Fibroblast of peridontal ligament (primary cell): ENCODE measurements around the gene THADA.

ENCODE experiments used
- DNase-seq: peaks from one replicate; pipeline ENCODE4 v3.0.0-alpha.2; 2010; ENCODE audit errors: extremely low read depth

THADA gene

DNA sequence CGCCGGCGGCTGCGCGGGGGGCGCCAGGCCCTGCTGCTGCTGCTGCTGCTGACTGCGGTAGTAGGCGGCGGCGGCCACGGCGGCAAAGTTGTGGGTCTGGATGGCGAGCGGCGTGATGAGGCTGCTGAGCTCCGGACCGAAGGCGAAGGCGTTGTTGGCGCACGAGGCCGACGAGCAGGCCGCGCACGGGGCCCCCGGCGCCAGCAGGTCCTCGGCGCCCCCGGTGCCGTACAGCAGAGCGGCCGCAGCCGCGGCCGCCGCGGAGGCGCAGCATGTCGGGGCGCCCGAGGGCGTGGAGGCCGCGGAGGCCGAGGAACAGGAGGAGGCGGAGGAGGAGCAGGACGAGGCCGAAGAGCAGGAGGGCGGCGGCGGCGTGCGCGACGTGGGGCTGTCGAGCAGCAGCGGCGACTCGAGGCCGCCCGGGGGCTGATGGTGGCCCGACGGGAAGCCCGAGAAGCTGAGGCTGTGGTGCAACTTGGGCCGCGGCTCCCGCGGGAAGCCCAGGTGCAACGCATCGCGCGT is 371.2 kb downstream of the THADA start:
- peak; percentile 30 for DNase-seq

DNA sequence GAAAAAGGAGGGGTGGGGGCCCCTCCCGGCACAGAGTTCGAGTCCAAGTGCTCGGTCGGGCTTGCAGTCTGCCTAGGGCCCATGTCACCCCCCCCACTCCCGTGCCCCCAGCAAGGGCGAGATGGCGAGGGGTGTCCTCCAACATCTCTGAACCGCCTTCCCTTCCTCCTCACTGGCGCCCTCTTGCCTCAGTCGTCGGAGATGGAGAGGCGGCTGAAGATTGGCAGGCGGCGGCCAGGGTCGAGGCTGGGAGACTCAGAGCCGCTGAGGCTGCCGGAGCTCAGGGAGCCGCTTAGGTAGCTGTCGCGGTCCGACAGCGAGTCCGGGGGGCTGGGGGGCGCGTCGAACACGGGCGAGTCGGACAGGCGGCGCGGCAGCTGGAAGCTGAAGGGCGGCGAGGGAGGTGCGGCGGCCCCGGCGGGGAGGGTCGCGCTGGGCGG is 371.7 kb downstream of the THADA start:
- DNase-seq = peak; percentile 68

DNA sequence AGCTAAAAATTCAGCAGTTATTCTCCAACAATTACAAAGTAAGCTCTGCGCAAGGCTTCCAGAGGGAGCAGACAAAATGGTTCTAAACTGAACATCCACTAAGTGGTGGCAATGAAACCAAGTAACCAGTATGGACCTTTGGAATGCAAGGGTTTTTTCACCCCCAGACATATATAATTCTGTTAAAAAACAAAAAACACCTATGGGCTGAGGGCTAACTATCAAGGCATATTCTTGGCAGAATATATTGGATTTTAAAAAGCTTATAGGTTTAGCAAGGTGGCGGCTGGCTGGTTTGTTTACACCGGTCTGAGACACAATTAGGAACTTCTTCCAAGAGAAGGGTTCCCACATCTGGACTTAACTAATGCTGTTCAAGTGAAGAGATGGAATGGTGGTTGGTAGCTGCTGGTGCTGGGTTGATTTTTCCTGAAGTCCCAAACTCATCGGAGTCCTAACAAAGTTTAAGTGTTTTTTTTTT is 372.3 kb downstream of the THADA start:
- DNase-seq = peak; percentile 71

DNA sequence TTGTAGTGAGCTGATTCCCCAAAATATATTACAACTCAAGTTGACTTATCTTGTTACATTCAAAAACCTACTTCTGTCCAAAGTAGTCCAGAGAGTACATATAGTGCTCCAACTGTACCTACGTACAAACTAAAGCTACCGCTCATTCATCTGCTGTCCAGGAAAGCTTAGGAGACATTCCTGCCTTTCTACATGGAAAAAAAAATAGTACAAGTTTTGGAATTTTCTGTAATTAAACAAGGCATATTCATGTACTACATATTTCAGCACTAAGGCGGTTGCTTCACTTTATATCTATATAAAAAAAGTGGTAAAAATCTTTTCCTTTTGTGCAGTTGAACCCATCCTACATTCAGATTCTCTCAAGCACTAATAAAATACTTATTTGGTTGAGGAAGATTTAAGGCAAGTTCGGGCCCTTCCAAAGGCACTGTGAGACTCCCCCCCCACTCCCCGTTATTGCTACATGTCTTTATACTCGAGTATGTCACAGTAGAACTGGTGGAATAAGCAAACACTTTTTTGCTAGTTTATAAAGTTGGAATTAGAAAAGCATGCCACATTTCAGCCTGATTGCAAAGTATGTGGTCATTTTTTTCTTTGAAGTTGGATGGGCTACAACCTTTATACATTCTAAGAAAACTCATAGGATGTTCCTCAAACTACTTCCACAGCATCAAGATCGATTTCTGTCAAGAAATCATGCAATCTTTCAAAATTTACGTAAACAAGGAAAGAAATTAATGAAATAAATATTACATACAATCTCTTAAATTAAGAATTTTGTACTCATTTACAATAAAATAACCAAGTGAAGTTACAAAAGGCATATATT is 373.1 kb downstream of the THADA start:
- DNase-seq = peak; percentile 51

DNA sequence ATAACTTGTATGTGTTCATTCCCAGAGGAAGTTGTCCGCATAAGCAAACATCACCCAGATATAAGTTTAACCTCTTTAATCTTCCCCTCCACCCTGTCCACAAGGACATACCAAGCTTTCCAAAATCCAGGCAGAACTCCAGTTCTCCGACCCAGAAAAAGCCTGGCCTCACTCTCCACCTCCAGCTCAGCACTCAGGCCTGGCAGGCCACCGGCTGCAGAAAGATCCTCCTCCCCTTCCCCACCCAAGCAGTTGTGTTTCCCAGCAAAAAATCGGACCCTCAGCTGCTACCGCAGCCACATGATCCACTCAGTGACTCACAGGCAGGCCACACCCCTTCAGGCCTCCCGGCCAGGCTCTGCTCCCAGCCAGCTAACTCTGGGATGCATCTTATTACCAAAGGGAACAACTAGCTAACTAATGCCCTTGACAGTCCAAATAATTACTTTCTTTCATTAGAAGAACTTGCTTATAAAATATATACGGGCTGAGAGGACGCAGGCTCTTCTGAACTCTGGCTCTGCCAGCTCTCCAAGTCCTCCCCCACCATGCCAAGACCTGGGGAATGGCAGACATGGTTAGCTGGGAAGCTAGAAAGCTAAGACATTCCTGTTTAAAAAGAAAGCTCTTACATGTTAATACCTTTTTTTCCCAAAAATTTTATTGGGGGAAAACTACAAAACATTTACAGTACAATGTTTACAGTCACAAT is 373.9 kb downstream of the THADA start:
- peak; percentile 97 for DNase-seq

DNA sequence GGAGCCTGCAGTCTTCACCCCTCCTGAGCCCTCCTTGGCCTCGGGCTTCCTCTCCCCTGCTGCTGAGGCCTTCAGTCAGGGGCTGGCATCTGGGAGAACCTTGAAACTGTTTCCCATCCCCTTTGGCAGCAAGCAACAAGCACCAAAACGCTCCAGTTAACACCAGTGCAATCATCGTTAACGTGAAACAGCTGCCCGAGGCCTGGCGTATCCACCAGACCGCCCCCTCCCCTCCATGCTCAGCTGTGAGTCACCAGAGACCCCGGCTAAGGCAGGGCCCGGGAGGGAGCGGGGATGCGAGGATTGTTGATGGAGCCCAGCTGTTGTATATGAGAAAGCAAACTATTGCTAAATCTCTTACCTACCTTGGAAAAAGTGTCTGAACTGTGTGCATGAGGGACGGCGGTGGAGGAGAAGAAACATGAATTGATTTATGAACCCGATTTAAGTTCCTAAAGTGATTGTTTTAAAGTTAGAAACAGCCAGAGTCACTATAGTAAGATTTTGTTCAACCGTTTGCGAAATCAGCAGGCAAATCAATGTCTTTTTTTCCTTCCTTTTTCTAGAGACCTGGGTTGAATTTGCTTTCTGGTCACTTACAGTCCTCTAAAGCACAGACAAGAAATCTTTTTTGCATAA is 374.6 kb downstream of the THADA start:
- peak; percentile 94 for DNase-seq

DNA sequence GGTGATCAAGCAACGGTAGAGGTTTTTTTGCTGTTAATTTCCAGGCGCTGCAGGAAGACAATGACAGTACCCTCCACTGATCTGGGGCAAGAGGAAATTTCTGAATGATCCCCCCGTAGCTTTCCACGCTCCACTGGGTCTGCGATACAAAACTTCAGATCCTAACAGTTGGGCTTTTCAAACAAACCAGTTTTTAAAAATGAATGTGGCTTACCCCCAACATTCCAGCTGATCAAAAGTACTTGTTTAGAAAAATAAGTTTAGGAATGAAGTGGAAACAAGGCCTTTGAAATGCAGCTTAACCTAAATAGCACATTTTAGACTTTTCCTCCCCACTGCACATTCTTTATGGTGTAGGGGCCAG is 375.1 kb downstream of the THADA start:
- DNase-seq = no peak

DNA sequence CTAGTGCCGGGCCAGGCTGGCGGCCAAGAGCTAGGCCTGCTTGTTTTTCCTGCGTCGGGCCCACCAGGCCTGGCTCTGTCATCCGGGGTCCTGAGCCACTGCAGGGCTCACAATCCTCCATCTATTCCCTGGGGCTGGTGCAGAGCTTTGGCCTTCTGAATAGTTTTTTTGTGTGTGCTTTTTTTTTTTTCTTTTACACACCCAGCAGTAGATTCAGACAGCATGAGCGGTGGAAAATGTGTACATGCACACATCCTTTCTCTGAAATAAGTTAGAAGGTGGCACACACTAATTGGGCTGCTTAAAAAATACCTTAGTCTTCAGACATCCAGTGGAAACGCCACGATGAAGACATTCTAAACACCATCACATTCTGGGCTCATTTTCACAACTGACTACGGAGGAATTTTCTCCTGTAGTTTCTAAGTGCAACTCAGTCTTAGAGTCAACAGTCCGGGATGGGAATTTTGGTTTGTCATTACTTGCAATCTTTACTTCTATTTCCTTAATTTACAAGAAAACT is 375.5 kb downstream of the THADA start:
- DNase-seq = peak; percentile 61

DNA sequence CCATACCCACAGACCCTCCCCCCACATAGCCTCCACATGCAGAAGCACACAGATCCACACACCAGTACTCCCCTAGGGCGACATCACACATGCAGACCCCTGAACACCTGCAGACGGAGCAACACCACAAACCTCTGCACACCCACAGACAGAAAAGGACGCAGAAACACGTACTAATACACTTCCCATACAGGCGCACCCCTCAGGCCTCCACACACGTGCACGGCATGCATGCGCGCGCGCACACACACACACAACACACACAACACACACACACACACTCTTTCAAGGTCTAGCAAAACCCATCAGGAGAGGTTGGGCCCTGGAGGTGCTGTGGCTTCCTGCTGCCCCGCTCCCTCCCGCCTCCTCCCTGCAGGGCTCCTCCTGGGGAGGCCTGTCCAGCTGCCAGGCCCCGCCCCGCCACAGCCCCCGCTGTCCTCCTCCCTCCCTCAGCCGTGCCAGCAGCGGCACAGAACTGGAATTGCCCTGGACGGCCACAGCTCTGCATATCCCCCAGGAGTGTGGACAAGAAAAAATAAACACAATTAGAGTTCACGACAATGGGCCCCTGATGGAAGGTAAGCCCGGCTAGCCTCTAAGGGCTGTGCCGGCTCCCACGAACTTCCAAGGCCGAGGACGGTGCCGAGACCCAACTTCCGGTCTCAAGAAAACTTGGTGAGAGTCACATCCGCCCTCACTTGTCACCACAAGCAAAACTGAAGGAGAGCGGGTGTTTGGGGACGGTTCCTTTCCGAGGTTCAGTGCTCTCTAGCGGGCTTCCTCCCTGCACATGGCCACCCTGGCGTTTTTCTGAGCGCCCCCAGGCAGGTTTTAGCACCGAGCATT is 376.2 kb downstream of the THADA start:
- peak; percentile 63 for DNase-seq

DNA sequence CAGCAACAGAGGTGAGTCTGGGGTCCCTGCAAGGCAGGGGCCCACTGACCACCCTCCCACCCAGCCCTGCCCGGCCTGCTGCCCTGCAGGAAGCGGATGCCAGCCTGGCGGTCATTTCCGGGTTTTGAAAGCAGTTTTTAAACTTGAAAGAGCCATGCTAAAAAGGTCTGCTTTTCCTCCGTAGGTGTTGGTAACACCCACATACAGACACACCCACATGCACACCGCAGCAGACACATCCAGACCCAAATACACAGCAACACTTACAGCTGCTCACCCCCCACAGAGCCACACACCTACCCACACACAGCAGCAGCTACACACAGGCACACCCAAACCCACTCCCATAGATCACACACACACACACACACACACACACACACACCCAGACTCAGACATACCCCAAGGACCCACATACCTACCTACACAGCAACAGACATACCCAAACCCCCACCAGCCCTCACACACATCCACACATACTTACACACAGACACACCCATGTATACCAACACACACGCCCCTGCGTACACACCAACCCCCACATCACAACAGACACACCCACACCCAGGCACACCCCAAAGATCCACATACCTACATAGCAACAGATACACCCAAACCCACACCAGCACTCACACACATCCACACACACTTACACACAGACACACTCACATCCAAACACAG is 377.0 kb downstream of the THADA start:
- DNase-seq = peak; percentile 13

DNA sequence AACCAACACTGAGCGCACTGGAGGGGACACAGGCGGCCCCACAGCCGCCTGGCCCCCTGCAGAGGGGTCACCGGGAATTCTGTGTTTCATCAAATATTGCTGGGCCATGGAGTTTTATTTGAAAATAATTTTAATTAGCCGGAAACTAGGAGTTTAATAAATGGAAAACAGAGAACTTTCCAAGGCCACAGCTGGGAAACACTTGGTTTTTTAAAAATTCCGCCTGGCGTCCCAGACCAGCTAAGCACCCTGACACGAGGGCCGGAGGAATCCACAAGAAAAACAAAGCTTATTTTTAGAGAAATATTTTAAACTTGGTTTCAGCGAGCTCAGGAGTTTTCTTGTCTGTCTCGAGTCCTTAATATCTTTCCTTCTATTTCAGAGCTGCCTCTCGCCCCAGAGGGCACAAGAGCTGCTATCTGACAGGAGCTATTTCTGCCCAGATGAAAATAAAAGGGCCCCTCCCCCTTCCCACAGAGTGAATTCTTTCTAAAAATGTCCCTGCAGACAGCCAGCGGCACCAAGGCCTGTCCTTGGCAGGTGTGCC is 377.6 kb downstream of the THADA start:
- DNase-seq = peak; percentile 54

DNA sequence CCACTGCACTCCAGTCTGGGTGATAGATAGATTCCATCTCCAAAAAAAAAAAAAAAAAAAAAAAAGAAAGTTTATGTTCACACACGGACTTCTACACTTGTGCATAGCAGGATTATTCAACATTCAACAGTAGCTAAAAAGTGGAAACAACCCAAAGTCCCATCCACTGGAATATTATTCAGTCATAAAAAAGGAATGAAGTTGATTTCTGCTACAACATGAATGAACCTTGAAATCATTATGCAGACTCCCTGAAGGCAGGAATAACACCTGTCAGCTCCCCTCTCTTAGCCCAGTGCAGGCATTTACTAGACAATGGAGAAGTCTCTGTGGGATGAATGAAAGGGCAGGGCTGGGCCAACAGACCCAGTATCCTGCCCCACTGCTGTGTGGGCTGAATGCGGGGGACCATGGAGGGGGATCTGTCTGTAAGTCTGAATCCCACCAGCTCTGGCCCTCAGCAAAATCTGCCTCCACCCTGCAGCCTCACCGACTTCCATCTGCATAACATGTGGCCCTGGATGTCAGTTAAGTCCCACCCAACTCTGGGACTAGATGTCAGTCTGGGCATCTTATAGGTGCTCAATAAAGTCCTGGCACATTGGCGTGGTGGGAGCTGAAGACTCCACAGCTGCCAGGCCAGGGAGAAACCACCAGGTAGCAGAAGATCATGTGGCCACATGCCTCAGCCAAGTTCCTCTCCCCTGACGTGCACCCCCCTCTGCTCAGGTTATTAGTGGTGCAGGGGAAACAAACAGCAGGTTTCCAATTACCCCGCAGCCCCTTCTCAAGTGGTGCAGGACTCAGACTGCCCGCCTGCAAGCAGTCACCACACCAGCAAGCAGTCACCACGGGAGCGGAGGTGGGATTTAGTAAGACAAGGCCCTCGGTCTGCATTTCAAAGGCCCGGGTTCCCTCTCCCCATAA is 378.3 kb downstream of the THADA start:
- no peak for DNase-seq

DNA sequence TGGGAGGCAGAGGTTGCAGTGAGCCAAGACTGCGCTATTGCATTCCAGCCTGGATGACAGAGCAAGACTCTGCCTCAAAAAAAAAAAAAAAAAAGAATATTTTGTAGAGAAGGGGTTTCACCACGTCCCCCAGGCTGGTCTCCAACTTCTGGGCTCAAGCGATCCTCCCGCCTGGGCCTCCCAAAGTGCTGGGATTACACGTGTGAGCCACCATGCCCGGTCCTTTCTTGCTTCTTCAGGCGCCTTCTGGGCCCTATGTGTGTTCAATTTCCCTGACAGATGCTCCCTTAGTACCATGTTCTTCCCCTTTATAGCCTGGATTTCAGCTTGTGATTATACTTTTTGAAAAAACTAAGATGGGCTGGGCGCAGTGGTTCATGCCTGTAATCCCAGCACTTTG is 379.2 kb downstream of the THADA start:
- no peak for DNase-seq

DNA sequence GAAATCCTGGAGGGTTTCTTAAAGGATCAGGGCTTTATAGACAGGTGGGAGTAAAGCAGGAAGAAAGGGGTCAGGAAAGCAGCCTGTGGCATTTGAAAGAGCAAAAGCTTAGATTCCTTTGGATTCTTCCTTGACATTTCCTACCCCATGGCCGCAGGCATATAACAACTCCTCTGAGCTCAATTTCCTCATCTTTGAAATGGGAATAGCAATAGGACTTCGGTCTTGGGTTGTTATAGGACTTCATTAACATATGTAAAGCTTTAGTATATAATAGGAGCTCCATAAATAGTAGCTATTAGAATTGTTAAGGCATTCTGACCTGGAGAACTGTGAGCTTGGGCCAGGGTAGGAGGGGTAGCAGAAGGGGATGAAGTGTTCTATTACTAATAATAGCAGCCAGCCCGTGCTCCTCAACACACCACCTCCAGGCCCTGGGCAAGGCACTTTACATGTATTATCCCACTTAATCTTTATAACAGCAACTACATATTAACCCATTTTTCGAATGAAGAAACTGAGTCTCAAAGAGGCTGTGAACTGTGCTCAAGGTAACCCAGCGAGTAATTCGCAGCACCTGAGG is 380.1 kb downstream of the THADA start:
- no peak for DNase-seq

DNA sequence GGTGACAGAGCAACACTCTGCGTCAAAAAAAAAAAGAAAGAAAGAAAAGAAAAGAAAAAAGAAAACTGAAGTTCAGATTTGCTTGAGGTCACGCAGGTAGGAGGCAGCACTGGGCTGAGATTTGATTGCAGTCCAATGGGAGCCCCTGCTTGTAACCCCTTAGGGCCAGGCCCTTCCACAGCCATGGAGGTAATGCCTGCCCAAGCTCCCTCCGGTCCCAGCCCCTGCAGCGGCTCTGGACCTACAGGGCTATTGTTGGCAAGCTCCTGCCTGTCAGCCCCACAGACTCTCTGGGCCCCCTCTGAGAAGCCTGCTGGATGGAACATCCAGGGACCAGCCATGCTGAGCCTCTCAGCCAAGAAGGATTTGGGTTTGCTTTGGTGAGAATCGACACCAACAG is 381.6 kb downstream of the THADA start:
- DNase-seq = no peak

DNA sequence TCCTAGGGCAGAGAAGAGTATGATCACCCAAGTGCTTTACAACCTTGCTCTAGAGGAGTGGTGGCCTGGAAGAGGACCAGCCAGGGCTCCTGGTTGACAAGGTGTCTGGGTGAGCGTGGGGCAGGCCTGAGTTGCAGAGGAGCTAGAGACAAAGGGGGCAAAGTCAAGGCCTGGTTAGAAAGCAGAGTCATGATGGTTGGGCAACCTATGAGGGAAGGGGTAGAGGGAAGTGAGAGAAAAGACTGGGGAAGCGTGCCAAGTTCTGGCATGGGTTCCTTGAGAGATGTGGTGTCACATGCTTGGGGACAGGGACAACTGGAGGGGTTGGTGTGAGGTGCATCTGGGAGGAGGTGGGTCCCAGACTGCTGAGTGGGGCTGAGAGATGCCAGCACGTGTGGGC is 382.9 kb downstream of the THADA start:
- DNase-seq = no peak

DNA sequence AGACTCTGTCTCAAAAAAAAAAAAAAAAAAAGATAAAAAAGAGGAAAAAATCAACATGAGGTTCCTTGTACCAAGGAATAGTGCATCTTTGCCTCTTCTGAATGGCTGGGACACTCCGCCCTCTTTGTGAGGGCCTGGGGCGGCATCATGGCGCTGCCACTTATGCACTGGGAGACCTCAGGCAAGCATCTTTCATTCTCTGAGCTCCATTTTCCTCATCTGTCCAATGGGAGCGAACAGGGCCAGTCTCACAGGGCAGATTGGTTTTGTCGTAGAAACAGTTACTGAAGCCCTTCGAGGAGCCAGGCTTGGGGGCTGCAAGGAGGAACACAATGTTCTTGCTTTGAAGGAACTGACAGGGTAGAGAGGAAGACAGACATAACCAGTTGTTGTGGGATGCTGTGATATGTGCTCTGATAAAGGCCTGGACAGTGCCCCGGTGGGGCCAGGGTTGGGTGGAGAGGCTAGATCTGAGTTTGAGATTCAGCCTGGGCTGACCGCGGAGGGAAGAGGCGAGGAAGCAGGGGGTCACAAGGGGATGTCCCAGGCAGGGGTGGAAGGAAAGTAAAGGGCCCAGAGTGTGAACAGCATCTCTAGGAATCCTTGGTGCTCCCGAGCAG is 383.5 kb downstream of the THADA start:
- DNase-seq = no peak
